SU-DHL-6 (cell line): ENCODE measurements around the gene KLF2.
"Not testable (repeated sequence)": the region's sequence is repeated elsewhere in the genome, so short reads cannot be mapped to it uniquely, and the experiment has no call there.

ENCODE experiments used
- H2AFZ ChIP-seq: fragments of 200-600 bp; sonication (generic); 2 replicates; pipeline ENCODE4 v1.6.1; 2014; ENCODE audit warnings: low read depth, mild to moderate bottlenecking, moderate library complexity, mixed read lengths, antibody characterized with exemption, low read length; ENCODE audit not compliant: severe bottlenecking
- H3F3A ChIP-seq: fragments of 200-600 bp; shearing (Covaris generic); 2 replicates; pipeline ENCODE4 v1.6.0; 2016; ENCODE audit warnings: antibody characterized with exemption, mild to moderate bottlenecking; ENCODE audit not compliant: insufficient read depth
- H3K27ac ChIP-seq: fragments of 200-600 bp; sonication (generic); 2 replicates; pipeline ENCODE4 v1.5.1; 2016; ENCODE audit warnings: low read depth, mild to moderate bottlenecking, low read length, moderate library complexity, mixed read lengths
- H3K27me3 ChIP-seq: fragments of 200-600 bp; sonication (generic), shearing (Covaris generic); 2 replicates; pipeline ENCODE4 v1.6.0; 2014; ENCODE audit warnings: mild to moderate bottlenecking, low read length
- H3K36me3 ChIP-seq: fragments of 200-600 bp; sonication (generic); 2 replicates; pipeline ENCODE4 v1.6.1; 2014; ENCODE audit warnings: mild to moderate bottlenecking, low read length, mixed read lengths
- H3K4me2 ChIP-seq: fragments of 300-600, 200-600 bp; shearing (Covaris generic), sonication (generic); 2 replicates; pipeline ENCODE4 v1.6.0; 2014; ENCODE audit warnings: low read length, low read depth, mild to moderate bottlenecking; ENCODE audit not compliant: poor library complexity, severe bottlenecking
- H3K4me3 ChIP-seq: fragments of 200-600 bp; sonication (generic); 2 replicates; pipeline ENCODE4 v1.5.1; 2014; ENCODE audit warnings: antibody characterized with exemption, low read length, mild to moderate bottlenecking, mixed read lengths; ENCODE audit not compliant: insufficient read depth, poor library complexity, severe bottlenecking
- H3K79me2 ChIP-seq: fragments of 200-600 bp; sonication (generic); 2 replicates; pipeline ENCODE4 v1.6.1; 2014; ENCODE audit warnings: mild to moderate bottlenecking, low read length, moderate library complexity; ENCODE audit not compliant: insufficient read depth
- H3K9ac ChIP-seq: fragments of 200-600 bp; sonication (generic); 2 replicates; pipeline ENCODE4 v1.7.0; 2014; ENCODE audit warnings: mild to moderate bottlenecking, low read length
- H3K9me2 ChIP-seq: fragments of 200-600 bp; sonication (generic); replicated peaks from 2 replicates; pipeline ENCODE4 v1.6.1; 2014; ENCODE audit warnings: low read length; ENCODE audit not compliant: insufficient read depth
- H3K9me3 ChIP-seq: fragments of 200-600 bp; sonication (generic); 2 replicates; pipeline ENCODE4 v1.6.1; 2014; ENCODE audit warnings: low read length, mixed read lengths; ENCODE audit not compliant: insufficient read depth
- H4K20me1 ChIP-seq: fragments of 200-600 bp; sonication (generic); 2 replicates; pipeline ENCODE4 v1.6.1; 2014; ENCODE audit warnings: low read depth, mild to moderate bottlenecking, antibody characterized with exemption, low read length, moderate library complexity, mixed read lengths
- CTCF ChIP-seq: fragments of 200-600 bp; sonication (generic); IDR thresholded peaks from one replicate; pipeline ENCODE4 v1.5.1; 2017; ENCODE audit warnings: antibody characterized with exemption, mild to moderate bottlenecking, low read length, moderate library complexity; ENCODE audit not compliant: insufficient read depth, poor library complexity, severe bottlenecking
- EZH2phosphoT487 ChIP-seq: fragments of 200-600 bp; sonication (generic), shearing (Covaris generic); conservative IDR thresholded peaks from 2 replicates; pipeline ENCODE4 v1.6.1; 2018; ENCODE audit warnings: mild to moderate bottlenecking, antibody characterized with exemption, low read length, moderate library complexity, mixed read lengths

The KLF2 gene

DNA sequence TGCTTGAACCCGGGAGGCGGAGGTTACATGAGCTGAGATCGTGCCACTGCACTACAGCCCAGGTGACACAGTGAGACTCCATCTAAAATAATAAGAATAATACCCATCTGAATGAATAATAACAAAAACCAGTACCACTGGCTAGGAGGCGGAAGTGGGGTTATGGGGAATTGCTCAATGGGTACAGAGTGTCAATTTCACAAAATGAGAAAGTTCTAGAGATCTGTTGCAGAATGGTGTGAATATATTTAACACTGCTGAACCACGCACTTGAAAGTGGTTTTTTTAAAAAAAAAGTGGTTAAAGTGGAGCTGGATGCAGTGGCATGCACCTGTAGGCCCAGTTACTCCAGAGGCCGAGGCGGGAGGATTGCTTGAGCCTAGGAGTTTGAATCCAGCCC is 18.5 kb downstream of the KLF2 start:
- Histone ChIP-seq H3K4me2 (no peak overlapping the region), H3K9ac (no peak overlapping the region), H4K20me1 (no peaks in the 10 kb centered on the region), H3K27ac (no peak overlapping the region), H2AFZ (no peak overlapping the region), H3K27me3 (no peaks in the 10 kb centered on the region), H3K79me2 (no peaks in the 10 kb centered on the region), H3K9me3 (no peaks in the 10 kb centered on the region), H3K4me3 (no peak overlapping the region), H3F3A (no peaks in the 10 kb centered on the region), H3K9me2 (no peaks in the 10 kb centered on the region), H3K36me3 (no peaks in the 10 kb centered on the region)
- TF ChIP-seq EZH2phosphoT487 (no peak), CTCF (no peak)

GRCh38 chr19:16345457-16345856 is 20.8 kb downstream of the KLF2 start:
- Histone ChIP-seq H2AFZ (no peak overlapping the region), H4K20me1 (no peaks in the 10 kb centered on the region), H3K4me2 (no peak overlapping the region), H3K27me3 (no peaks in the 10 kb centered on the region), H3K79me2 (no peaks in the 10 kb centered on the region), H3F3A (no peaks in the 10 kb centered on the region), H3K36me3 (no peaks in the 10 kb centered on the region), H3K27ac (no peak overlapping the region), H3K9me2 (no peaks in the 10 kb centered on the region), H3K9ac (no peak overlapping the region), H3K9me3 (no peaks in the 10 kb centered on the region), H3K4me3 (no peak overlapping the region)
- TF ChIP-seq EZH2phosphoT487 (no peak), CTCF (no peak)

- H3K4me2 ChIP-seq, H3K79me2 ChIP-seq, H3F3A ChIP-seq, H3K36me3 ChIP-seq, H3K27ac ChIP-seq, H4K20me1 ChIP-seq, H3K9me3 ChIP-seq, H3K27me3 ChIP-seq, H2AFZ ChIP-seq, H3K9ac ChIP-seq, H3K9me2 ChIP-seq, H3K4me3 ChIP-seq: not testable (repeated sequence)
Observed at GRCh38 chr19:16347099-16347498, 22.5 kb downstream of the KLF2 start.

DNA sequence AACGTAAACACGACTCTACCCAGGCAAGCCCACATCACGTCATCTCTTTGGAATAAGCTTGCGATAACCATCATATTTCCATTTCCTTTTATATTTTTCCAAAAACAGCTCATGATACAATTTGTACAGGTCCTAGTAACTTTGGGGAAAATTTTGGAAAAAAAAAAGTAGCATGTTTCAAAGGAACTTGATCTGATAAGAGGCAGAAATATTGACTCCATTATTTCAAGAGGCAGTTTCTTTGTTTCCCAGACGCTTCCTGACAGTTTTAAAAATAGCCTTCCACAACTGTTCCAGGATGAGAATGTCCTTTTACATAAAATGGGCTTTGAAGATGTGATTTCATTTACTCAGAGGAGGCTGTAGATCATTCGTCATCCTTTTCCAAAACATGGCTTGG is 23.1 kb downstream of the KLF2 start:
- no peak overlapping the region for H3K27ac ChIP-seq
- H3K4me2 ChIP-seq = no peak overlapping the region
- H2AFZ ChIP-seq = no peak overlapping the region
- TF ChIP-seq CTCF (no peak), EZH2phosphoT487 (no peak)
- H3F3A ChIP-seq = no peaks in the 10 kb centered on the region
- no peak overlapping the region for H3K4me3 ChIP-seq
- no peaks in the 10 kb centered on the region for H3K27me3 ChIP-seq
- no peaks in the 10 kb centered on the region for H3K9me3 ChIP-seq
- no peaks in the 10 kb centered on the region for H3K36me3 ChIP-seq
- no peaks in the 10 kb centered on the region for H3K9me2 ChIP-seq
- no peak overlapping the region for H3K9ac ChIP-seq
- no peaks in the 10 kb centered on the region for H3K79me2 ChIP-seq
- no peaks in the 10 kb centered on the region for H4K20me1 ChIP-seq
